B cell (primary cell): Measurements from ENCODE around the gene ERBIN. TPM values are rescaled to one million over a fixed set of nuclear protein-coding genes. Genes with fewer than 3 reads are reported as not detected.
"Not testable (repeated sequence)": the region's sequence is repeated elsewhere in the genome, so short reads cannot be mapped to it uniquely, and the experiment has no call there.

Experiments used
- ATAC-seq: fragments of 200-7000 bp; cut with Tn5 transposase; one replicate; pipeline ENCODE4 v1.10.0; 2021; ENCODE audit warnings: low read depth, mild to moderate bottlenecking, moderate number of reproducible peaks, moderate library complexity
- CTCF ChIA-PET: fragments of 350-600 bp; sonication (Branson Sonifier 250); formaldehyde crosslinking; loops from one replicate; lab custom pipeline; 2021; ENCODE audit warnings: antibody characterized with exemption, inconsistent platforms; lab: Charles Lee
- POLR2A ChIA-PET: fragments of 350-600 bp; sonication (Branson Sonifier 250); formaldehyde crosslinking; loops from one replicate; lab custom pipeline; 2021; ENCODE audit warnings: antibody characterized with exemption; lab: Charles Lee
- DNase-seq: peaks from one replicate; pipeline ENCODE4 v3.0.0; 2013
- H2AFZ ChIP-seq: 2 replicates; pipeline ENCODE4 v1.6.1; 2012; ENCODE audit warnings: mild to moderate bottlenecking, low read depth, low read length; ENCODE audit not compliant: insufficient read depth, poor library complexity, severe bottlenecking
- H3K27ac ChIP-seq, 2 donors: 1 replicate in 1 of 2; 2 replicates in 1 of 2; pipeline ENCODE4 v1.5.1; 2012 to 2013; ENCODE audit warnings: low read length in 2 of 2, mild to moderate bottlenecking in 2 of 2, moderate library complexity in 1 of 2
- H3K27me3 ChIP-seq, 4 experiments: fragments of 200-600 bp in 1 of 4; sonication (generic) in 1 of 4; replicated peaks in 1 of 4; 1 replicate in 2 of 4; 2 replicates in 2 of 4; pipeline versions ENCODE4 v1.6.1 to v1.7.0; 2013 to 2016; ENCODE audit warnings: low read length in 3 of 4, mild to moderate bottlenecking in 2 of 4, mixed read lengths in 1 of 4, moderate library complexity in 1 of 4; ENCODE audit not compliant: insufficient read depth in 4 of 4, control insufficient read depth in 3 of 4; ENCODE audit errors: control extremely low read depth in 1 of 4
- H3K36me3 ChIP-seq, 2 experiments: replicated peaks in 1 of 2; 1 replicate in 1 of 2; 2 replicates in 1 of 2; pipeline versions ENCODE4 v1.6.1 to v1.7.1; 2013; ENCODE audit warnings: low read length in 1 of 2; ENCODE audit not compliant: insufficient read depth in 2 of 2, control insufficient read depth in 1 of 2; ENCODE audit errors: control extremely low read depth in 1 of 2, extremely low read depth in 1 of 2
- H3K4me1 ChIP-seq, 2 donors: fragments of 200-600 bp in 1 of 2; sonication (generic) in 1 of 2; 1 replicate in 1 of 2; 2 replicates in 1 of 2; pipeline versions ENCODE4 v1.5.1 to v1.6.1; 2013 to 2017; ENCODE audit warnings: low read length in 2 of 2; ENCODE audit not compliant: control insufficient read depth in 2 of 2, insufficient read depth in 2 of 2
- H3K4me2 ChIP-seq: replicated peaks from 2 replicates; pipeline ENCODE3; 2012; ENCODE audit warnings: mild to moderate bottlenecking, low read depth, low read length; ENCODE audit not compliant: poor library complexity, severe bottlenecking
- H3K4me3 ChIP-seq, 5 experiments: fragments of 200-600 bp in 1 of 5; sonication (generic) in 1 of 5; 1 replicate in 3 of 5; 2 replicates in 2 of 5; pipeline versions ENCODE4 v1.5.1 to v1.7.0; 2011 to 2016; ENCODE audit warnings: low read length in 4 of 5, mild to moderate bottlenecking in 4 of 5, low read depth in 2 of 5, control low read depth in 1 of 5, moderate library complexity in 1 of 5; ENCODE audit not compliant: insufficient read depth in 1 of 5; ENCODE audit errors: control extremely low read depth in 1 of 5, extremely low read depth in 1 of 5
- H3K79me2 ChIP-seq: fragments of 200-600 bp; sonication (generic); one replicate; pipeline ENCODE4 v1.6.0; 2016; ENCODE audit warnings: low read length; ENCODE audit not compliant: control insufficient read depth, insufficient read depth
- H3K9ac ChIP-seq: fragments of 200-600 bp; sonication (generic); 2 replicates; pipeline ENCODE4 v1.6.1; 2017; ENCODE audit warnings: mild to moderate bottlenecking, low read length, moderate library complexity
- H3K9me3 ChIP-seq, 3 donors: one replicate each; pipeline versions ENCODE4 v1.6.1 to v1.7.1; 2013; ENCODE audit warnings: low read length in 2 of 3; ENCODE audit not compliant: control insufficient read depth in 2 of 3, insufficient read depth in 1 of 3; ENCODE audit errors: control extremely low read depth in 1 of 3
- H4K20me1 ChIP-seq: 2 replicates; pipeline ENCODE4 v1.6.0; 2012; ENCODE audit warnings: mild to moderate bottlenecking, low read length; ENCODE audit not compliant: insufficient read depth, control insufficient read depth, poor library complexity, severe bottlenecking
- H3K27ac Mint-ChIP-seq: one replicate; pipeline ENCODE4 v1.8.0; 2021; ENCODE audit warnings: mixed read lengths
- H3K27me3 Mint-ChIP-seq: one replicate; pipeline ENCODE4 v1.8.0; 2021; ENCODE audit warnings: mixed read lengths
- H3K4me1 Mint-ChIP-seq: one replicate; pipeline ENCODE4 v1.8.0; 2021; ENCODE audit warnings: mixed read lengths
- H3K4me3 Mint-ChIP-seq: one replicate; pipeline ENCODE4 v1.8.0; 2021; ENCODE audit warnings: mixed read lengths
- H3K9me3 Mint-ChIP-seq: one replicate; pipeline ENCODE4 v1.8.0; 2022; ENCODE audit warnings: mixed read lengths; ENCODE audit not compliant: insufficient read depth
- CTCF ChIP-seq: fragments of 200-600 bp; IDR thresholded peaks from one replicate; pipeline ENCODE4 v1.8.0; 2022; ENCODE audit warnings: antibody characterized with exemption, mild to moderate bottlenecking
- EZH2 ChIP-seq: IDR thresholded peaks from 2 replicates; pipeline ENCODE4 v1.6.1; 2012; ENCODE audit warnings: borderline replicate concordance, low read depth, mild to moderate bottlenecking, moderate library complexity, low read length; ENCODE audit not compliant: insufficient read depth, poor library complexity, severe bottlenecking
- WGBS: methylation state at CpG from one replicate; pipeline ENCODE4 v1.1.5; 2013; ENCODE audit warnings: missing lambda C conversion rate; ENCODE audit not compliant: insufficient coverage; 5-methylcytosine and 5-hydroxymethylcytosine counted together
- intact Hi-C: fragments of 100-400 bp; cut with micrococcal nuclease; formaldehyde crosslinking; loops from one replicate; pipeline ENCODE4 v1.10.0; 2022
- polyA plus RNA-seq: library from polyadenylated mRNA; depleted of rRNA; stranded (reverse); fragments of >200 nt; gene quantifications from 2 replicates; pipeline ENCODE4 v1.2.3, GENCODE V29; 2012
- total RNA-seq, 2 donors: library from RNA; stranded (reverse); fragments of 120-200 nt in 1 of 2; gene quantifications; 1 replicate in 1 of 2; 2 replicates in 1 of 2; pipeline versions ENCODE4 v1.2.3 to v1.2.4, GENCODE V29; 2013 to 2022

The ERBIN gene
- total and polyA plus RNA-seq, 2 donors (not counting 1 experiment from before 2014, with no cell fraction given), result 27.7 to 106 TPM

GRCh38 chr5:66057239-66057638, 130.9 kb downstream of the ERBIN start:
- CTCF ChIA-PET, result no interaction called here
- intact Hi-C loops, result no loop called here
- WGBS, result no CpG with 5 or more reads among the region's 1 CpG

GRCh38 chr5:66061320-66061719, 134.9 kb downstream of the ERBIN start:
- CTCF ChIA-PET, H3K27ac ChIP-seq, POLR2A ChIA-PET, DNase-seq, H3K27me3 Mint-ChIP-seq, H4K20me1 ChIP-seq, H3K27ac Mint-ChIP-seq, H3K4me2 ChIP-seq, H3K4me3 Mint-ChIP-seq, H3K9me3 Mint-ChIP-seq, H3K9ac ChIP-seq, intact Hi-C loops, H3K36me3 ChIP-seq, H3K79me2 ChIP-seq, H3K27me3 ChIP-seq, ATAC-seq, H3K9me3 ChIP-seq, H3K4me1 ChIP-seq, H2AFZ ChIP-seq, H3K4me3 ChIP-seq: not testable (repeated sequence)
- no CpG with 5 or more reads among the region's 3 CpGs for WGBS
- H3K4me1 Mint-ChIP-seq, result peaks cover 25% of the 10 kb centered on the region

More at GRCh38 chr5:66057239-66057638, 130.9 kb downstream of the ERBIN start:
- Mint-ChIP-seq H3K27me3 (no peaks in the 10 kb centered on the region), H3K27ac (no peak overlapping the region), H3K4me3 (no peak overlapping the region), H3K9me3 (peaks cover 6% of the 10 kb centered on the region), H3K4me1 (peaks cover 19% of the 10 kb centered on the region)
- H3K36me3 ChIP-seq, result peaks cover 8 to 35% of the 10 kb centered on the region in 2 experiments
- no peak for DNase-seq
- no peak overlapping the region for H3K4me2 ChIP-seq
- no peaks in the 10 kb centered on the region for H4K20me1 ChIP-seq
- H3K9me3 ChIP-seq, result no peaks in the 10 kb centered on the region
- TF ChIP-seq CTCF (no peak), EZH2 (no peak)
- no peak overlapping the region for H3K9ac ChIP-seq
- POLR2A ChIA-PET, result no interaction called here
- ATAC-seq, result no peak
- H3K79me2 ChIP-seq, result peaks cover 4% of the 10 kb centered on the region
- no peak overlapping the region for H3K4me3 ChIP-seq
- no peaks in the 10 kb centered on the region for H3K27me3 ChIP-seq
- H3K4me1 ChIP-seq, result no peaks in the 10 kb centered on the region
- no peak overlapping the region for H3K27ac ChIP-seq
- H2AFZ ChIP-seq, result no peak overlapping the region

- DNase-seq, POLR2A ChIA-PET, H3K27me3 ChIP-seq, H3K36me3 ChIP-seq, H3K4me3 ChIP-seq, H3K4me3 Mint-ChIP-seq, H3K79me2 ChIP-seq, CTCF ChIA-PET, H3K9me3 Mint-ChIP-seq, H3K9me3 ChIP-seq, H3K27me3 Mint-ChIP-seq, H3K27ac Mint-ChIP-seq, intact Hi-C loops, H3K9ac ChIP-seq, H3K4me2 ChIP-seq, H4K20me1 ChIP-seq, ATAC-seq, H3K27ac ChIP-seq, H2AFZ ChIP-seq, H3K4me1 ChIP-seq: not testable (repeated sequence)
- WGBS, result over 99% methylated on average over 13 of the region's 13 CpGs
- peaks cover 25% of the 10 kb centered on the region for H3K4me1 Mint-ChIP-seq
Observed at GRCh38 chr5:66063061-66063460, 136.7 kb downstream of the ERBIN start.
